NAMALWA (cell line): ENCODE measurements around the gene ZNF214.

Source experiments
- DNase-seq: peaks from one replicate; pipeline ENCODE4 v3.0.0-alpha.2; 2015; ENCODE audit warnings: low spot score

Gene ZNF214

GRCh38 chr11:7020183-7020917, at the start of gene ZNF214, which contains the start of gene NLRP14:
Gene ZNF214, minus strand, starts transcription at chr11:7020346. Its CDS starts 17,511 bp downstream, at chr11:7002835.
Gene NLRP14, plus strand, starts transcription at chr11:7020479. Its CDS starts 18,108 bp downstream, at chr11:7038587.
- DNase-seq: no peak

- DNase-seq: no peak
Measured at GRCh38 chr11:7062534-7062933, 42.4 kb upstream of the ZNF214 start.

- no peak for DNase-seq
Measured at GRCh38 chr11:7060868-7061267, 40.7 kb upstream of the ZNF214 start.

- no peak for DNase-seq
Measured at GRCh38 chr11:7057641-7058040, 37.5 kb upstream of the ZNF214 start.

- no peak for DNase-seq
Measured at GRCh38 chr11:7056828-7057513, 36.8 kb upstream of the ZNF214 start.

GRCh38 chr11:7050191-7050590, 30.0 kb upstream of the ZNF214 start:
- no peak for DNase-seq

- no peak for DNase-seq
Measured at GRCh38 chr11:7046474-7047175, 26.5 kb upstream of the ZNF214 start.

- no peak for DNase-seq
Measured at GRCh38 chr11:7034019-7034418, 13.9 kb upstream of the ZNF214 start.

GRCh38 chr11:7032692-7033091, 12.5 kb upstream of the ZNF214 start:
- no peak for DNase-seq

GRCh38 chr11:7031471-7031871, 11.3 kb upstream of the ZNF214 start:
- DNase-seq: no peak

- no peak for DNase-seq
Measured at GRCh38 chr11:7030836-7031235, 10.7 kb upstream of the ZNF214 start.

GRCh38 chr11:7028141-7028540, 8.0 kb upstream of the ZNF214 start:
- no peak for DNase-seq

- no peak for DNase-seq
Measured at GRCh38 chr11:7021318-7021717, 1.2 kb upstream of the ZNF214 start.

GRCh38 chr11:7019500-7020182, 505 bp downstream of the ZNF214 start:
- DNase-seq: no peak

- DNase-seq: no peak
Measured at GRCh38 chr11:7016011-7016410, 4.1 kb downstream of the ZNF214 start.

GRCh38 chr11:7014118-7014517, 6.0 kb downstream of the ZNF214 start:
- no peak for DNase-seq

- DNase-seq: peak; percentile 4
Measured at GRCh38 chr11:7004482-7004881, 15.7 kb downstream of the ZNF214 start.

GRCh38 chr11:6995703-6996102, 24.4 kb downstream of the ZNF214 start:
- DNase-seq: no peak

GRCh38 chr11:6992457-6993417, 27.4 kb downstream of the ZNF214 start:
- no peak for DNase-seq

GRCh38 chr11:6992026-6992425, 28.1 kb downstream of the ZNF214 start:
- DNase-seq: no peak

GRCh38 chr11:6991227-6991626, 28.9 kb downstream of the ZNF214 start:
- no peak for DNase-seq
